HG03342 (cell line): ENCODE results near the gene C11orf68.
"Not testable (repeated sequence)": the region's sequence is repeated elsewhere in the genome, so short reads cannot be mapped to it uniquely, and the experiment has no call there.

ENCODE experiments used
- ATAC-seq: cut with Tn5 transposase; IDR thresholded peaks from one replicate; pipeline ENCODE4 v1.9.1; 2021; ENCODE audit warnings: mild to moderate bottlenecking, moderate library complexity; ENCODE audit not compliant: unreplicated experiment

The C11orf68 gene

GRCh38 chr11:65915821-65916251, 3.0 kb downstream of the C11orf68 start:
- ATAC-seq = no peak

GRCh38 chr11:65915101-65915820, 3.6 kb downstream of the C11orf68 start:
- ATAC-seq = no peak

- ATAC-seq = no peak
Observed at GRCh38 chr11:65912845-65913244, 6.0 kb downstream of the C11orf68 start.

GRCh38 chr11:65911682-65912568, 6.9 kb downstream of the C11orf68 start:
- no peak for ATAC-seq

GRCh38 chr11:65907878-65908277, 11.0 kb downstream of the C11orf68 start:
- ATAC-seq = no peak

GRCh38 chr11:65906602-65907001, 12.3 kb downstream of the C11orf68 start:
- ATAC-seq = no peak

GRCh38 chr11:65903715-65904114, 15.1 kb downstream of the C11orf68 start:
- ATAC-seq = no peak

GRCh38 chr11:65903068-65903481, 15.8 kb downstream of the C11orf68 start:
- ATAC-seq = no peak

GRCh38 chr11:65900899-65901180, 18.0 kb downstream of the C11orf68 start:
- ATAC-seq = no peak

GRCh38 chr11:65900125-65900898, 18.6 kb downstream of the C11orf68 start, which contains the start of gene FOSL1:
TSS of gene FOSL1 (minus strand) at chr11:65900388. CDS start at chr11:65900339, 49 bp downstream.
- peak; percentile 79 for ATAC-seq

- ATAC-seq = peak; percentile 3
Observed at GRCh38 chr11:65899356-65900124, 19.3 kb downstream of the C11orf68 start.

GRCh38 chr11:65898656-65899355, 20.1 kb downstream of the C11orf68 start:
- ATAC-seq = no peak

GRCh38 chr11:65897020-65897471, 21.8 kb downstream of the C11orf68 start:
- no peak for ATAC-seq

GRCh38 chr11:65896034-65896999, 22.5 kb downstream of the C11orf68 start:
- ATAC-seq = no peak

- no peak for ATAC-seq
Observed at GRCh38 chr11:65895482-65895981, 23.3 kb downstream of the C11orf68 start.

- ATAC-seq = no peak
Observed at GRCh38 chr11:65894034-65894591, 24.7 kb downstream of the C11orf68 start.

- ATAC-seq = no peak
Observed at GRCh38 chr11:65892661-65893317, 26.1 kb downstream of the C11orf68 start.

- not testable (repeated sequence) for ATAC-seq
Observed at GRCh38 chr11:65892137-65892540, 26.7 kb downstream of the C11orf68 start.
